Duodenal mucosa (tissue), 2 donors: ENCODE measurements around the gene CPLX1.

Experiments
- H3K27ac ChIP-seq: one replicate; pipeline ENCODE4 v1.7.0; 2013; ENCODE audit warnings: low read depth, low read length
- H3K27me3 ChIP-seq, 2 donors: one replicate each; pipeline ENCODE4 v1.7.0; 2013; ENCODE audit warnings: low read length in 2 of 2, control low read depth in 1 of 2; ENCODE audit not compliant: insufficient read depth in 2 of 2, control insufficient read depth in 1 of 2
- H3K36me3 ChIP-seq, 2 donors: one replicate each; pipeline ENCODE4 v1.7.0; 2013; ENCODE audit warnings: low read length in 2 of 2, control low read depth in 1 of 2; ENCODE audit not compliant: insufficient read depth in 2 of 2, control insufficient read depth in 1 of 2
- H3K4me1 ChIP-seq, 2 donors: one replicate each; pipeline ENCODE4 v1.7.0; 2013; ENCODE audit warnings: low read length in 2 of 2, control low read depth in 1 of 2; ENCODE audit not compliant: insufficient read depth in 2 of 2, control insufficient read depth in 1 of 2
- H3K4me3 ChIP-seq, 2 donors: one replicate each; pipeline ENCODE4 v1.7.0; 2013; ENCODE audit warnings: low read length in 2 of 2, low read depth in 1 of 2
- H3K9ac ChIP-seq, 2 donors: one replicate each; pipeline ENCODE4 v1.7.0; 2013; ENCODE audit warnings: low read length in 2 of 2, low read depth in 1 of 2
- H3K9me3 ChIP-seq, 2 donors: one replicate each; pipeline ENCODE4 v1.7.0; 2013; ENCODE audit warnings: low read length in 2 of 2, control low read depth in 1 of 2; ENCODE audit not compliant: control insufficient read depth in 1 of 2

Gene CPLX1

DNA sequence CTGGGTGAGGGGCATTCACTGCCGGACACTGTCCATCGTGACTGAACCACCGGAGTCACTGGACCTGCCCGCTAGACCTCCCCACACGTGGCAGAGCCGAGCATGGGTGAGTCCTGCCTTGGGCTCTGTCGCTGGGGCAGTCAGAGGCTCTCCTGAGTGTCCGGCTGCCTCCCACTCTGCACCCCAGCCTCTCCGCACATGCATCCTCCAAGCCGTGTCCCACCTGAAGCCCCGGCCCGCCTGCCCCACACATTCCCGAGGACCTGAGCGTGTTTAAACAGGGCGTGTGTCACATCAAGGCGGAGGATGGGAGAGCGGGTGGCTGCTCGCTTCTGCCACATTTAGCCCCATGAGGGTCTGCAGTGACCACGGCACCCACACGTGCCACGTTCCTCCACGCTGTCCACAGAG lies 4.7 kb downstream of the CPLX1 start:
- H3K36me3 ChIP-seq, result no peaks in the 10 kb centered on the region

DNA sequence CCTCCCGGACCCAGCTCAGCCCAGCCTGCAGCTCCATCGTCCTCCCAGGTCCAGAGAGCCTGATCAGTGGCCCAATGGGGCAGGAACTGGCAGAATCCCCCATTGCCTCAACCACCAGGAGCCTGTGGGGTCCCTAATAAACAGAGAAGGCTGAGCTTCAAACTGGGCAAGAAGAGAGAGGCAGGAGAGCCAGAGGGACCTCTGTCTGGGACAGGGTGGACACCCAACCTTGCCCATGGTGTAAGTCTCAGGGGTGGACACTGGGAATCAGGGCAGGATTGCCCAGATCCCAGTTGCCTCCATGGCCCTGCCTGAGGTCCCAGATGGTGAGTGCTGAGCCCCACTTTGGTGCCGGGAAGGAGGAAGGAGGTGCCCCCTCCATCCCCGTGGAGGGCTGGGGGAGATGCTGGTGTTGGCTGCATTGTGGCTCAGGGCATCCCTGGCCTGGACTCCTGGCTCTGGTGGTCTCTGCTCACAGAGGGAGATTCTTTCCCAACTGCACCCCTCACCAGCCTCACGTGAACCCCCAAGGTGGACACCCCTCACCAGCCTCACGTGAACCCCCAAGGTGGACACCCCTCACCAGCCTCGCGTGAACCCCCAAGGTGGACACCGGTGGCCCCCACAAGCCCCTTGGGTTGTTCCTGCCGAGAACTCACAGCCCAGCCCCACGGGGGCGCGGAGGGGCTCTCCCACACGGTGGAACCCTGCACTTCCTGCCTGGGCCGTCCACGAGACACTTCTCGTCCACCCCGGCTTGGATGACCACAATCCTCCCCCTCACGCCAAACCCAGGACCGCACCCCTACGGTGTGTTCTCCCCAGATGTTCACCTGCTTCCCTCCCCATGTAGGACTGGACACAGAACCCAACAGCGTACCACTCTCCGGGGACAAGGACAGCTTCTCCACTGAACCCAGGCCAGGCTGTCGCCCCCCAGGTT lies 5.4 kb downstream of the CPLX1 start:
- Histone ChIP-seq H3K27ac (no peak overlapping the region), H3K9ac (no peak overlapping the region), H3K4me1 (peaks cover 0 to under 1% of the 10 kb centered on the region in 2 donors), H3K9me3 (no peaks in the 10 kb centered on the region), H3K4me3 (no peak overlapping the region), H3K36me3 (no peaks in the 10 kb centered on the region), H3K27me3 (peaks cover 28 to 41% of the 10 kb centered on the region in 2 donors)

More for the DNA sequence above, 4.7 kb downstream of the CPLX1 start:
- no peak overlapping the region for H3K27ac ChIP-seq
- no peak overlapping the region for H3K9ac ChIP-seq
- peaks cover 28 to 41% of the 10 kb centered on the region in 2 donors for H3K27me3 ChIP-seq
- no peak overlapping the region for H3K4me3 ChIP-seq
- no peaks in the 10 kb centered on the region for H3K9me3 ChIP-seq
- H3K4me1 ChIP-seq, result no peaks in the 10 kb centered on the region

DNA sequence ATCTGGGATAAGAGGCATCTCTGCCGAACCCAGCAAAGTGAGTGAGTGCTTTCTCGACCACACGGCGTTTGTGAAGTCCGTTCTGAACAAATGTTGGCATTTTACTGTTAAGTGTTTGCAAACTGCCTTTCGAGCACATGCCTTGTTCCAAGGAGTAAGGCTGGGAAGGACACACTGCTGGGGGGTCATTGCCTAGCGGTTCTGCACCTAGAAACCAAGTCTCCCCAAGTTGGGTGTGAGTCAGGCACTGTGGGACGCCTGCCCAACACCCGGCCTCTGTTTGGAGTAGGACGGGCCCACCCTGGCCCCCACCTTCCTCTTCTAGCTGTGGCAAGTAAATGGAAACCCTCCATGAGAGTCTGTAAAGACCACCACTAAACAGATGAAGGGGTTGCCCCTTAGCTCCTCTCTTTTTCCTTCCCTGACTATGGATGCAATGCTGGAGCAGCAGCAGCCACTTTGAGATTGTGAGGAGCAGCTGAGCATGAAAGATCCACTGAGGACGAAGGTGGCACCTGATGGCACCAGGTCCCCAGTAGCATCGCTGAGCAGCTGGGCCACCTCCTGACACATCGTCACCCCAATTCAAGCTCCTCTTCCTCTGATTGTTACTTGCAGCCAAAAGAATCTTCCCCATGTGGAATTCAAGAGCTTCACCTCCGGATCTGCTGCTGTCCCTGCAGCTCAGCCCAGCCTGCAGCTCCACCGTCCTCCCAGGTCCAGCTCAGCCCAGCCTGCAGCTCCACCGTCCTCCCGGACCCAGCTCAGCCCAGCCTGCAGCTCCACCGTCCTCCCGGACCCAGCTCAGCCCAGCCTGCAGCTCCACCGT lies 6.3 kb downstream of the CPLX1 start:
- no peak overlapping the region for H3K9ac ChIP-seq
- H3K27me3 ChIP-seq, result peaks cover 19 to 40% of the 10 kb centered on the region in 2 donors
- H3K27ac ChIP-seq, result no peak overlapping the region
- no peaks in the 10 kb centered on the region for H3K9me3 ChIP-seq
- peaks cover 0 to 4% of the 10 kb centered on the region in 2 donors for H3K4me1 ChIP-seq
- no peak overlapping the region for H3K4me3 ChIP-seq
- H3K36me3 ChIP-seq, result no peaks in the 10 kb centered on the region

DNA sequence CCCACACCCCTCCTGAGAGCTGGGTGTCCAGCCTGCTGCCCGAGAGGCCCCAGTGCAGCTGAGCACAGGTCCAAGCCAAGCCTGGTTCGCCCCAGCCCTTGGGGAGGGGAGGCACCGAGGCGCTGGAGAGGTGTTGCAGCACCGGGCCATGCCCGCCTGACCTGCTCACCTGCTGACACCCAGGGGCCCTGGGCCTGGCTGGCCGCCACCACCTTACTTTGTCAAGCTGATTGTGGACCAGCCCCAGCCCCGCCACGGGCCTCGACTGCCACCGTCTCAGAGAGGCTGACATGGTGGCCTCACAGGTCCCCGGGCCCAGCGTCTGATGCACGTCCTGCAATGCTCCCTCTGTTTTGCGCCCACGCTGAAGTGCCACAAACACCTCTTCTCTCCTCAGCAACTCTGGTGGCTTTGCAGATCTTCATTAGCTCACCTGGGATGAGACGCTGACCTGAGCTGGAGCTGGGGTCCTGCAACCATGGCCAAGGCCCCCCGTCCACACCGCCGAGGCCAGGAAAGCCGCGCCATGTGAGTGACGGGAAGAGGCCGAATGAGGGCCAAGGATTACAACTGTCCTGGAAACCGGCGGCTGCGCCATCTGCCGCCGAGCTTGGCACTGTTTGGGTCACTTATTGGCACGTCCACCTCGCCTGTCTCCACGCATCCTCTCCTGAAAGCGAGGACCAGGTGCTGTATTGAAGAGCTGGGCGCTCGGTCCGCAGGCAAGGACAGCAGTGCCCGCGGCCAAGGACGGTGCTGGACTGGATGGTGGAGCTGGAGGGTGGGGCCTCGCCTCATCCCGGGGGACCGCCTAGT lies 7.6 kb downstream of the CPLX1 start:
- no peaks in the 10 kb centered on the region for H3K9me3 ChIP-seq
- no peak overlapping the region for H3K9ac ChIP-seq
- H3K4me3 ChIP-seq, result no peak overlapping the region
- peaks cover 6 to 29% of the 10 kb centered on the region in 2 donors for H3K27me3 ChIP-seq
- H3K27ac ChIP-seq, result no peak overlapping the region
- H3K4me1 ChIP-seq, result peaks cover 0 to 4% of the 10 kb centered on the region in 2 donors
- no peaks in the 10 kb centered on the region for H3K36me3 ChIP-seq

GRCh38 chr4:815464-816146 lies 10.3 kb downstream of the CPLX1 start:
- Histone ChIP-seq H3K27me3 (peaks cover 0 to 14% of the 10 kb centered on the region in 2 donors), H3K36me3 (no peaks in the 10 kb centered on the region), H3K4me1 (peaks cover 0 to 4% of the 10 kb centered on the region in 2 donors), H3K9ac (no peak overlapping the region), H3K4me3 (no peak overlapping the region), H3K9me3 (no peaks in the 10 kb centered on the region), H3K27ac (no peak overlapping the region)

DNA sequence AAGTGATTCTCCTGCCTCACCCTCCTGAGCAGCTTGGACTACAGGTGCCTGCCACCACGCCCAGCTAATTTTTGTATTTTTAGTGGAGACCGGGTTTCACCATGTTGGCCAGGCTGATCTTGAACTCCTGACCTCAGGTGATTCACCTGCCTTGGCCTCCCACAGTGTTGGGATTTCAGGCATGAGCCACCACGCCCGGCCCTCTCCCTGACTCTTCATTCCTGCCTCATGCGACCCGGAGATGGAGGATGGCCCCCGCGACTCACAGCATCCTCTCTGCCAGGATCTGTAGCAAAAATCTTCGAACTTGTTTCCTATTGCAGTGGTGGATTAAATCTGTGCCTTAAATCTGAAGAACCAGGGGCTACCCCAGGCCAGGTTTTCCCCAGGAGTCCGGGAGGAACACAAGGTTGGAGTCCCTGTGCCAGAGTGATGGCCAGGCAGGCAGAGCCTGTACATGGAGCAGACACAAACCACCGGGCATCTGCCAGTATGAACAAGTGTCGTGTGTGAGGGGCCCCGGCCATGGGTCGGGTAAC lies 11.5 kb downstream of the CPLX1 start:
- H3K36me3 ChIP-seq, result no peaks in the 10 kb centered on the region
- peaks cover 0 to 4% of the 10 kb centered on the region in 2 donors for H3K4me1 ChIP-seq
- H3K27ac ChIP-seq, result no peak overlapping the region
- peaks cover 0 to 10% of the 10 kb centered on the region in 2 donors for H3K27me3 ChIP-seq
- no peak overlapping the region for H3K4me3 ChIP-seq
- H3K9ac ChIP-seq, result no peak overlapping the region
- H3K9me3 ChIP-seq, result no peaks in the 10 kb centered on the region

GRCh38 chr4:813900-814299 lies 12.0 kb downstream of the CPLX1 start:
- Histone ChIP-seq H3K4me1 (peaks cover 0 to 4% of the 10 kb centered on the region in 2 donors), H3K9ac (no peak overlapping the region), H3K9me3 (no peaks in the 10 kb centered on the region), H3K36me3 (no peaks in the 10 kb centered on the region), H3K27ac (no peak overlapping the region), H3K4me3 (no peak overlapping the region), H3K27me3 (peaks cover 0 to 10% of the 10 kb centered on the region in 2 donors)

DNA sequence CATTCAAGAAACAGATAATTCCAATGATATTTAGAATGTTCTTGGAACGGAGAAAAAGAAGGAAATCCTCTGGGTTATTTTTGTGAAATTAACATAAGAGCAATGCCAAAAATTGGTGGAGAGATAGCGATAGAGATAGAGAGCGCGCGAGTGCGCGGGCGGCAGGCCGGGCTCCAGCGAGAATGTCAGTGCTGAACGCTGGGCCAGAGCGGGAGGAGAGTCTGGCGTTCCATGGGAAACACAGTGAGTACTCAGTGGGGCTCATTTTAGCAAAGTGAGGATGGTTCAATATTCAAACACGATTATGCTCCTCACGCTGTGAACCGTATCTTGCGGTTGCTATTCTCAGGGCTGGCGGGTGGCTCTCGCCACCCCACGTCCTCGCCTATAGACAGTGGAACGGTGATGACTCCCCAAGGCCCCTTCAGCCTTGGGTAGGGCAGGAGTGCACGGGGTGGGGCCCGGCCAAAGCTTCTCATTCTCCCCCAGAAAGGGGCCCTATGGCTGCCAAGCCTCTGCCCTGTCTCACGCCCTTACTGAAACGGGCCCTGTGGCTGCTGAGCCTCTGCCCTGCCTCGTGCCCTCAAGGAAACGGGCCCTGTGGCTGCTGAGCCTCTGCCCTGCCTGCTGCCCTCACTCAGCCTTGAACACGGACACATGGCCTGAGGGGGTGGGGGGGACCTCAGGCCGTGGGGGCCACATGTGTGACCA lies 16.9 kb downstream of the CPLX1 start:
- H3K36me3 ChIP-seq, result no peaks in the 10 kb centered on the region
- H3K27me3 ChIP-seq, result peaks cover 0 to 3% of the 10 kb centered on the region in 2 donors
- H3K9me3 ChIP-seq, result no peaks in the 10 kb centered on the region
- no peaks in the 10 kb centered on the region for H3K4me1 ChIP-seq
- no peak overlapping the region for H3K4me3 ChIP-seq
- H3K27ac ChIP-seq, result no peak overlapping the region
- no peak overlapping the region for H3K9ac ChIP-seq

DNA sequence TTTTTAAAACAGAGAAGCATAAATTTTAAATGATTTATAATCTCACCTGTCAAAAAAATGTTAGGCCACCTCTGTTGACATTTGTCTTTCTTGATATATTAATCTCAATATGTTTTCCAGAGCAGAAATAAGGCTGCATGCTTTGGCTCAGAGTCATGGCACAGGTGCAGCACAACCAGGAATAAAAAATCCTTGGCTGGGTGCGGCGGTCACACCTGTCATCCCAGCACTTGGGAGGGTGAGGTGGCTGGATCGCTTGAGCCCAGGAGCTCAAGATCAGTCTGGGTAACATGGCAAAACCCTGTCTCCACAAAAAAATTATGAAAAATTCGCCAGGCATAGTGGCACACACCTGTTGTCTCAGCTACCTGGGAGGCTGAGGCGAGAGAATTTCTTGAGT lies 18.1 kb downstream of the CPLX1 start:
- Histone ChIP-seq H3K9me3 (no peaks in the 10 kb centered on the region), H3K9ac (no peak overlapping the region), H3K27ac (no peak overlapping the region), H3K27me3 (peaks cover 0 to 3% of the 10 kb centered on the region in 2 donors), H3K36me3 (no peaks in the 10 kb centered on the region), H3K4me1 (no peaks in the 10 kb centered on the region), H3K4me3 (no peak overlapping the region)
